T-helper 17 cell (primary cell): Measurements from ENCODE around the gene NDRG3. TPM values are rescaled to one million over a fixed set of nuclear protein-coding genes. Genes with fewer than 3 reads are reported as not detected.

Experiments
- ATAC-seq: fragments of 150-1000 bp; cut with Tn5 transposase; 2 replicates; pipeline ENCODE4 v1.10.0; 2021; ENCODE audit warnings: mild to moderate bottlenecking, moderate library complexity
- DNase-seq, 3 donors: peaks; one replicate each; pipeline versions ENCODE4 v3.0.0 to v3.0.0-alpha.2; 2020 to 2021
- H3K9me3 ChIP-seq: one replicate; pipeline ENCODE4 v1.7.0; 2013; ENCODE audit warnings: low read length, mild to moderate bottlenecking; ENCODE audit not compliant: control insufficient read depth, poor library complexity, severe bottlenecking
- H3K27ac Mint-ChIP-seq: one replicate; pipeline ENCODE4 v1.8.0; 2022; ENCODE audit warnings: mild to moderate bottlenecking, moderate library complexity, mixed read lengths
- H3K27me3 Mint-ChIP-seq: one replicate; pipeline ENCODE4 v1.8.0; 2022; ENCODE audit warnings: mixed read lengths
- H3K36me3 Mint-ChIP-seq: one replicate; pipeline ENCODE4 v1.8.0; 2022; ENCODE audit warnings: low read depth, mixed read lengths
- H3K4me1 Mint-ChIP-seq: one replicate; pipeline ENCODE4 v1.8.0; 2022; ENCODE audit warnings: mild to moderate bottlenecking, mixed read lengths
- H3K4me3 Mint-ChIP-seq: one replicate; pipeline ENCODE4 v1.8.0; 2022; ENCODE audit warnings: mild to moderate bottlenecking, moderate library complexity, mixed read lengths
- total RNA-seq, 4 donors: library from RNA in 2 of 4; stranded (reverse) in 2 of 4; gene quantifications; one replicate each; pipeline ENCODE4 v1.2.3 and lab custom pipeline; 2022 to 2026

NDRG3 gene
- total RNA-seq, 2 donors from 2014 or later, result 25.5 to 26.0 TPM

- Mint-ChIP-seq H3K4me1 (peaks cover 19% of the 10 kb centered on the region), H3K27ac (no peak overlapping the region), H3K27me3 (peaks cover 5% of the 10 kb centered on the region), H3K4me3 (no peak overlapping the region), H3K36me3 (no peaks in the 10 kb centered on the region)
- DNase-seq (no peak), ATAC-seq (no peak)
- H3K9me3 ChIP-seq, result no peaks in the 10 kb centered on the region
These were observed 31.3 kb upstream of the NDRG3 start for GRCh38 chr20:36777167-36777566.

GRCh38 chr20:36775826-36776225 lies 29.9 kb upstream of the NDRG3 start:
- DNase-seq, result no peak
- no peaks in the 10 kb centered on the region for H3K9me3 ChIP-seq
- Mint-ChIP-seq H3K4me3 (no peak overlapping the region), H3K4me1 (peaks cover 19% of the 10 kb centered on the region), H3K27me3 (peaks cover 5% of the 10 kb centered on the region), H3K36me3 (no peaks in the 10 kb centered on the region), H3K27ac (peak overlapping the region; percentile 98)
- ATAC-seq, result no peak

GRCh38 chr20:36775196-36775595 lies 29.3 kb upstream of the NDRG3 start:
- no peak for ATAC-seq
- Mint-ChIP-seq H3K27ac (peak overlapping the region; percentile 98), H3K4me1 (peaks cover 19% of the 10 kb centered on the region), H3K4me3 (peak overlapping the region; percentile 98), H3K27me3 (peaks cover 5% of the 10 kb centered on the region), H3K36me3 (no peaks in the 10 kb centered on the region)
- no peak for DNase-seq
- no peaks in the 10 kb centered on the region for H3K9me3 ChIP-seq

GRCh38 chr20:36773597-36774390 lies 27.9 kb upstream of the NDRG3 start, which contains the start of gene DSN1:
TSS of gene DSN1 (minus strand) at chr20:36773763. CDS start at chr20:36771458, 2,305 bp downstream.
- peaks cover under 1% of the 10 kb centered on the region for H3K27me3 Mint-ChIP-seq
- H3K4me1 Mint-ChIP-seq, result peaks cover 16% of the 10 kb centered on the region
- DNase-seq, result peak; percentile 96 to 99 (median 99)
- peak; percentile 86 for ATAC-seq
- peak within 1 kb of the TSS; percentile 98 for H3K4me3 Mint-ChIP-seq
- H3K9me3 ChIP-seq, result no peaks in the 10 kb centered on the region
- no peaks in the 10 kb centered on the region for H3K36me3 Mint-ChIP-seq
- peak within 1 kb of the TSS; percentile 98 for H3K27ac Mint-ChIP-seq

GRCh38 chr20:36773107-36773596 lies 27.3 kb upstream of the NDRG3 start:
- H3K27me3 Mint-ChIP-seq, result no peaks in the 10 kb centered on the region
- H3K36me3 Mint-ChIP-seq, result no peaks in the 10 kb centered on the region
- peak overlapping the region; percentile 98 for H3K4me3 Mint-ChIP-seq
- DNase-seq (no peak), ATAC-seq (no peak)
- peaks cover 16% of the 10 kb centered on the region for H3K4me1 Mint-ChIP-seq
- peak overlapping the region; percentile 98 for H3K27ac Mint-ChIP-seq
- H3K9me3 ChIP-seq, result no peaks in the 10 kb centered on the region

- H3K9me3 ChIP-seq, result no peaks in the 10 kb centered on the region
- Mint-ChIP-seq H3K27ac (no peak overlapping the region), H3K36me3 (no peaks in the 10 kb centered on the region), H3K27me3 (no peaks in the 10 kb centered on the region), H3K4me3 (no peak overlapping the region), H3K4me1 (peaks cover 14% of the 10 kb centered on the region)
- DNase-seq (no peak), ATAC-seq (no peak)
These were observed 24.8 kb upstream of the NDRG3 start for GRCh38 chr20:36770680-36771079.

- DNase-seq (no peak), ATAC-seq (no peak)
- Mint-ChIP-seq H3K4me3 (no peak overlapping the region), H3K27me3 (no peaks in the 10 kb centered on the region), H3K36me3 (no peaks in the 10 kb centered on the region), H3K27ac (no peak overlapping the region), H3K4me1 (peaks cover 11% of the 10 kb centered on the region)
- H3K9me3 ChIP-seq, result no peaks in the 10 kb centered on the region
These were observed 23.0 kb upstream of the NDRG3 start for GRCh38 chr20:36768768-36769430.

GRCh38 chr20:36761125-36761524 lies 15.2 kb upstream of the NDRG3 start:
- Mint-ChIP-seq H3K27ac (no peak overlapping the region), H3K27me3 (no peaks in the 10 kb centered on the region), H3K4me3 (no peak overlapping the region), H3K4me1 (peaks cover 4% of the 10 kb centered on the region), H3K36me3 (peaks cover 3% of the 10 kb centered on the region)
- no peaks in the 10 kb centered on the region for H3K9me3 ChIP-seq
- ATAC-seq (no peak), DNase-seq (no peak)

GRCh38 chr20:36760647-36761046 lies 14.8 kb upstream of the NDRG3 start:
- no peaks in the 10 kb centered on the region for H3K9me3 ChIP-seq
- H3K36me3 Mint-ChIP-seq, result peaks cover 3% of the 10 kb centered on the region
- no peak overlapping the region for H3K27ac Mint-ChIP-seq
- no peak overlapping the region for H3K4me3 Mint-ChIP-seq
- H3K27me3 Mint-ChIP-seq, result no peaks in the 10 kb centered on the region
- peaks cover 4% of the 10 kb centered on the region for H3K4me1 Mint-ChIP-seq
- ATAC-seq, result no peak
- DNase-seq, result no peak

- H3K27ac Mint-ChIP-seq, result peak overlapping the region; percentile 92
- peaks cover 3% of the 10 kb centered on the region for H3K36me3 Mint-ChIP-seq
- H3K4me3 Mint-ChIP-seq, result no peak overlapping the region
- no peaks in the 10 kb centered on the region for H3K9me3 ChIP-seq
- no peaks in the 10 kb centered on the region for H3K27me3 Mint-ChIP-seq
- DNase-seq (no peak), ATAC-seq (no peak)
- H3K4me1 Mint-ChIP-seq, result peaks cover 4% of the 10 kb centered on the region
These were observed 12.4 kb upstream of the NDRG3 start for GRCh38 chr20:36758276-36758675.

GRCh38 chr20:36756496-36756895 lies 10.6 kb upstream of the NDRG3 start:
- H3K4me1 Mint-ChIP-seq, result peaks cover 4% of the 10 kb centered on the region
- ATAC-seq (no peak), DNase-seq (no peak)
- no peaks in the 10 kb centered on the region for H3K27me3 Mint-ChIP-seq
- H3K36me3 Mint-ChIP-seq, result peaks cover 3% of the 10 kb centered on the region
- H3K4me3 Mint-ChIP-seq, result no peak overlapping the region
- H3K9me3 ChIP-seq, result no peaks in the 10 kb centered on the region
- H3K27ac Mint-ChIP-seq, result no peak overlapping the region

- peak; percentile 86 for ATAC-seq
These were observed 8.8 kb upstream of the NDRG3 start for GRCh38 chr20:36754656-36755222.

GRCh38 chr20:36752582-36752981 lies 6.7 kb upstream of the NDRG3 start:
- no peak overlapping the region for H3K4me3 Mint-ChIP-seq

More at GRCh38 chr20:36754656-36755222, 8.8 kb upstream of the NDRG3 start:
- peaks cover 4% of the 10 kb centered on the region for H3K4me1 Mint-ChIP-seq
- H3K27ac Mint-ChIP-seq, result peak overlapping the region; percentile 34
- peaks cover 3% of the 10 kb centered on the region for H3K36me3 Mint-ChIP-seq
- no peak overlapping the region for H3K4me3 Mint-ChIP-seq
- no peaks in the 10 kb centered on the region for H3K27me3 Mint-ChIP-seq
- peak in 1 of 3 donors; percentile 35 for DNase-seq
- H3K9me3 ChIP-seq, result no peaks in the 10 kb centered on the region

More at GRCh38 chr20:36752582-36752981, 6.7 kb upstream of the NDRG3 start:
- no peaks in the 10 kb centered on the region for H3K9me3 ChIP-seq
- Mint-ChIP-seq H3K4me1 (peaks cover 2% of the 10 kb centered on the region), H3K27ac (no peak overlapping the region), H3K27me3 (no peaks in the 10 kb centered on the region), H3K36me3 (peaks cover 2% of the 10 kb centered on the region)
- no peak for DNase-seq
- ATAC-seq, result no peak
